Trophoblast cell (in vitro differentiated cells and primary cell): ENCODE data around the gene CENPA.

Source experiments
- DNase-seq, 2 donors: peaks; one replicate each; pipeline ENCODE4 v3.0.0-alpha.2; 2016
- H2AFZ ChIP-seq: 2 replicates; pipeline ENCODE4 v1.6.1; 2013; ENCODE audit warnings: low read length, moderate library complexity, mild to moderate bottlenecking; ENCODE audit not compliant: insufficient read depth, poor library complexity
- H2AK5ac ChIP-seq: 2 replicates; pipeline ENCODE4 v1.6.1; 2013; ENCODE audit warnings: mild to moderate bottlenecking, low read length
- H2BK120ac ChIP-seq: 2 replicates; pipeline ENCODE4 v1.6.1; 2013; ENCODE audit warnings: low read length, mild to moderate bottlenecking, moderate library complexity; ENCODE audit not compliant: insufficient read depth, poor library complexity
- H2BK12ac ChIP-seq: 2 replicates; pipeline ENCODE4 v1.6.1; 2013; ENCODE audit warnings: mild to moderate bottlenecking, low read length, moderate library complexity
- H2BK5ac ChIP-seq: 2 replicates; pipeline ENCODE4 v1.6.1; 2013; ENCODE audit warnings: low read length, low read depth, moderate library complexity, mild to moderate bottlenecking; ENCODE audit not compliant: poor library complexity
- H3K14ac ChIP-seq: 2 replicates; pipeline ENCODE4 v1.6.1; 2013; ENCODE audit warnings: mild to moderate bottlenecking, low read length
- H3K18ac ChIP-seq: 2 replicates; pipeline ENCODE4 v1.6.1; 2013; ENCODE audit warnings: mild to moderate bottlenecking, low read length
- H3K23ac ChIP-seq: 2 replicates; pipeline ENCODE4 v1.6.1; 2013; ENCODE audit warnings: low read length
- H3K27ac ChIP-seq: 2 replicates; pipeline ENCODE4 v1.5.1; 2013; ENCODE audit warnings: low read depth, mild to moderate bottlenecking, inconsistent platforms, low read length, moderate library complexity
- H3K27me3 ChIP-seq: 2 replicates; pipeline ENCODE4 v1.6.1; 2013; ENCODE audit warnings: inconsistent platforms, mild to moderate bottlenecking, low read length, moderate library complexity; ENCODE audit not compliant: insufficient read depth
- H3K36me3 ChIP-seq, 2 experiments: 1 replicate in 1 of 2; 2 replicates in 1 of 2; pipeline ENCODE4 v1.6.1; 2013; ENCODE audit warnings: low read length in 2 of 2, mild to moderate bottlenecking in 2 of 2, moderate library complexity in 1 of 2; ENCODE audit not compliant: insufficient read depth in 2 of 2, control insufficient read depth in 1 of 2
- H3K4ac ChIP-seq: 2 replicates; pipeline ENCODE4 v1.6.1; 2013; ENCODE audit warnings: low read depth, mild to moderate bottlenecking, low read length, moderate library complexity
- H3K4me1 ChIP-seq, 2 experiments: 1 replicate in 1 of 2; 2 replicates in 1 of 2; pipeline ENCODE4 v1.6.1; 2013; ENCODE audit warnings: low read length in 2 of 2, mild to moderate bottlenecking in 2 of 2, moderate library complexity in 1 of 2; ENCODE audit not compliant: insufficient read depth in 2 of 2, control insufficient read depth in 1 of 2
- H3K4me2 ChIP-seq: 2 replicates; pipeline ENCODE4 v1.6.1; 2013; ENCODE audit warnings: inconsistent platforms, mild to moderate bottlenecking, low read length, moderate library complexity
- H3K4me3 ChIP-seq: 2 replicates; pipeline ENCODE4 v1.5.1; 2013; ENCODE audit warnings: mild to moderate bottlenecking, low read depth, low read length, inconsistent platforms
- H3K79me1 ChIP-seq: one replicate; pipeline ENCODE4 v1.6.1; 2013; ENCODE audit warnings: low read length
- H3K79me2 ChIP-seq: 2 replicates; pipeline ENCODE4 v1.6.1; 2013; ENCODE audit warnings: low read length, mild to moderate bottlenecking; ENCODE audit not compliant: control insufficient read depth, insufficient read depth, poor library complexity
- H3K9ac ChIP-seq: 2 replicates; pipeline ENCODE4 v1.6.1; 2013; ENCODE audit warnings: mild to moderate bottlenecking, low read length
- H3K9me3 ChIP-seq: 2 replicates; pipeline ENCODE4 v1.6.1; 2013; ENCODE audit warnings: low read depth, mild to moderate bottlenecking, control low read depth, inconsistent platforms, low read length; ENCODE audit not compliant: insufficient read depth
- H4K12ac ChIP-seq: 2 replicates; pipeline ENCODE4 v1.6.1; 2013; ENCODE audit warnings: low read depth, mild to moderate bottlenecking, low read length, moderate library complexity
- H4K8ac ChIP-seq: 2 replicates; pipeline ENCODE4 v1.6.1; 2013; ENCODE audit warnings: low read depth, mild to moderate bottlenecking, low read length, moderate library complexity
- H4K91ac ChIP-seq: one replicate; pipeline ENCODE4 v1.6.1; 2013; ENCODE audit warnings: low read depth, mild to moderate bottlenecking, low read length, moderate library complexity
- WGBS: extraction: QIAGEN DNeasy Blood & Tissue Kit; methylation state at CpG from one replicate; pipeline ENCODE4 v1.1.7; 2013; ENCODE audit warnings: missing lambda C conversion rate; ENCODE audit not compliant: insufficient read length, insufficient coverage; ENCODE audit errors: extremely low coverage; 5-methylcytosine and 5-hydroxymethylcytosine counted together

Gene CENPA

DNA sequence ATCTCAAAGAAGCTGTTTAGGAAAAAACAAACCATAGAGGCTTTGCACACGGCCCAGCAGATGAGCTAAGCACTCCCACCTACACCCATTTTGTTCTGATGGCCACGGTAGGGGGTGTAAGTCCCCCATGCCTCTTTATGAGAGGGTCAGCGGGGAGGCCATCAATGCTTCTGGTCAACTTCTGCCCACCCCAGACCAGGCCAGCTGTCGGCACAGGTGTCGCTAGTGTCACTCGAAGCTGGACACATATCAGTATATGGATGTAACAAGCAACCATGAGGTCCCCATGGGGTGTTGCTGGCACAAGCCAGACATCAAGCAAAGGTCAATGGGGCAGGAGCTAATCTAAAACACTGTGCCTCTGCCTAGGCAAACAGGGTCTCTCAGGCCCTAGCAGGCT is 45.5 kb upstream of the CENPA start:
- H3K9me3 ChIP-seq, result no peaks in the 10 kb centered on the region
- peak overlapping the region; percentile 21 for H3K4me3 ChIP-seq
- H3K79me2 ChIP-seq, result no peaks in the 10 kb centered on the region
- no peak overlapping the region for H2BK12ac ChIP-seq
- no peak overlapping the region for H2AK5ac ChIP-seq
- no peaks in the 10 kb centered on the region for H3K36me3 ChIP-seq
- H3K9ac ChIP-seq, result no peak overlapping the region
- no peak overlapping the region for H3K4me2 ChIP-seq
- H3K4ac ChIP-seq, result no peak overlapping the region
- no peak overlapping the region for H4K91ac ChIP-seq
- no peak overlapping the region for H4K12ac ChIP-seq
- no peak overlapping the region for H3K23ac ChIP-seq
- H2BK120ac ChIP-seq, result no peak overlapping the region
- H3K18ac ChIP-seq, result no peak overlapping the region
- H3K4me1 ChIP-seq, result no peaks in the 10 kb centered on the region
- no peaks in the 10 kb centered on the region for H3K79me1 ChIP-seq
- H4K8ac ChIP-seq, result no peak overlapping the region
- no peak for DNase-seq
- no peak overlapping the region for H2BK5ac ChIP-seq
- H3K27me3 ChIP-seq, result no peaks in the 10 kb centered on the region
- WGBS, result no CpG with 5 or more reads among the region's 6 CpGs
- no peak overlapping the region for H3K27ac ChIP-seq
- H3K14ac ChIP-seq, result no peak overlapping the region
- no peak overlapping the region for H2AFZ ChIP-seq

- no peak overlapping the region for H4K91ac ChIP-seq
- H2AK5ac ChIP-seq, result no peak overlapping the region
- no peak overlapping the region for H3K9ac ChIP-seq
- H2BK12ac ChIP-seq, result no peak overlapping the region
- H3K79me2 ChIP-seq, result no peaks in the 10 kb centered on the region
- no peak overlapping the region for H4K12ac ChIP-seq
- no peak overlapping the region for H3K4me2 ChIP-seq
- H3K79me1 ChIP-seq, result no peaks in the 10 kb centered on the region
- no CpG with 5 or more reads among the region's 8 CpGs for WGBS
- H2BK5ac ChIP-seq, result no peak overlapping the region
- no peaks in the 10 kb centered on the region for H3K4me1 ChIP-seq
- H4K8ac ChIP-seq, result no peak overlapping the region
- H3K4ac ChIP-seq, result no peak overlapping the region
- H3K9me3 ChIP-seq, result no peaks in the 10 kb centered on the region
- H3K14ac ChIP-seq, result no peak overlapping the region
- H3K36me3 ChIP-seq, result no peaks in the 10 kb centered on the region
- H3K27me3 ChIP-seq, result no peaks in the 10 kb centered on the region
- H3K4me3 ChIP-seq, result no peak overlapping the region
- no peak overlapping the region for H2BK120ac ChIP-seq
- H2AFZ ChIP-seq, result no peak overlapping the region
- DNase-seq, result no peak
- no peak overlapping the region for H3K23ac ChIP-seq
- H3K18ac ChIP-seq, result no peak overlapping the region
- H3K27ac ChIP-seq, result no peak overlapping the region
Observed at GRCh38 chr2:26740890-26741302, 45.0 kb upstream of the CENPA start.

DNA sequence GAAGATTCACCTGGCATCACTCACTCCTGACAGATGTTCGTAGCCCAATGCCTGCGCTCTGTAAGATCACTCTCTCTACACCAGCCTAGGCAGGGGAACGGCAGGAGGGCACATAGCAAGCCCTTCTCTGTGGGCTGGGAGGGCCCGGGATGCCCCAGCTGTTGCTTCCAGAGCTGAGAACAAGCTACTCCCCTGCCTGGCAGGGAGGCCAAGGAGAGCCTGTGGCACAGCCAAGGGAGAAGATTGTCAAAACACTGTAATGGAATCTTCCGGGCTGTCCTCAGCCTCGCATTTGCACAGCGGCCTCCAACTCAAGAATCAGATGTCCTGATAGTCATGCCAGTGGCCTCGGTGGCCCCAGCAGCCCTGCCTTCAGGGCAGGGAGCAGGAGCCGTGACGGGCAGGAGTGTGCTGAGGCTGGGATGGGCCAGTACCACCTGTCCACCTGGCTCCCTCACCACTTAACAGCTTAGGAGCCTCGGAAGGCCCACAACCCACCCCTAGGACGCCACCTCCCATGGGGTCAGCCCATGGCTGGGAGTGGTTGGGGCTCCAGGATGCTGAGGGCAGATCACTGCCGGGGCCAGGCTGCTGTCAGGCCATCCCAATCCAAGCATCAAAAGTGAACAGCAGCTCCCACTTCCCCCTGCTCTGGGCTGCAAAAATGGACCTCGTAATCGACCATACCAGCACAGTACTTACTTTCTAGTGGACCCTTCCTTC is 43.6 kb upstream of the CENPA start:
- no peaks in the 10 kb centered on the region for H3K9me3 ChIP-seq
- H3K79me1 ChIP-seq, result no peaks in the 10 kb centered on the region
- no peak overlapping the region for H2BK5ac ChIP-seq
- no peak overlapping the region for H4K8ac ChIP-seq
- no peak overlapping the region for H3K27ac ChIP-seq
- H3K14ac ChIP-seq, result no peak overlapping the region
- H2AK5ac ChIP-seq, result no peak overlapping the region
- no peaks in the 10 kb centered on the region for H3K79me2 ChIP-seq
- H2BK120ac ChIP-seq, result no peak overlapping the region
- WGBS, result no CpG with 5 or more reads among the region's 15 CpGs
- H3K36me3 ChIP-seq, result no peaks in the 10 kb centered on the region
- H3K4me2 ChIP-seq, result no peak overlapping the region
- H3K4ac ChIP-seq, result no peak overlapping the region
- H3K18ac ChIP-seq, result no peak overlapping the region
- no peak overlapping the region for H4K12ac ChIP-seq
- no peak overlapping the region for H3K4me3 ChIP-seq
- H4K91ac ChIP-seq, result no peak overlapping the region
- no peak overlapping the region for H3K23ac ChIP-seq
- H2AFZ ChIP-seq, result no peak overlapping the region
- no peaks in the 10 kb centered on the region for H3K27me3 ChIP-seq
- DNase-seq, result no peak
- H2BK12ac ChIP-seq, result no peak overlapping the region
- H3K9ac ChIP-seq, result no peak overlapping the region
- no peaks in the 10 kb centered on the region for H3K4me1 ChIP-seq

- H4K8ac ChIP-seq, result no peak overlapping the region
- no peaks in the 10 kb centered on the region for H3K27me3 ChIP-seq
- H3K4me1 ChIP-seq, result no peaks in the 10 kb centered on the region
- no peak overlapping the region for H3K4me3 ChIP-seq
- no CpG with 5 or more reads among the region's 3 CpGs for WGBS
- no peak overlapping the region for H4K12ac ChIP-seq
- no peak overlapping the region for H3K14ac ChIP-seq
- H2BK120ac ChIP-seq, result no peak overlapping the region
- no peaks in the 10 kb centered on the region for H3K36me3 ChIP-seq
- H3K18ac ChIP-seq, result no peak overlapping the region
- H3K79me2 ChIP-seq, result no peaks in the 10 kb centered on the region
- no peak overlapping the region for H2BK12ac ChIP-seq
- H2AK5ac ChIP-seq, result no peak overlapping the region
- H3K23ac ChIP-seq, result no peak overlapping the region
- no peak overlapping the region for H3K9ac ChIP-seq
- no peaks in the 10 kb centered on the region for H3K79me1 ChIP-seq
- H3K9me3 ChIP-seq, result no peaks in the 10 kb centered on the region
- H4K91ac ChIP-seq, result no peak overlapping the region
- no peak overlapping the region for H3K4ac ChIP-seq
- DNase-seq, result no peak
- no peak overlapping the region for H2AFZ ChIP-seq
- no peak overlapping the region for H3K4me2 ChIP-seq
- H2BK5ac ChIP-seq, result no peak overlapping the region
- no peak overlapping the region for H3K27ac ChIP-seq
Observed at GRCh38 chr2:26743852-26744251, 42.0 kb upstream of the CENPA start.
